ENCODE measurements around the gene ALDH8A1. TPM values are rescaled to one million over a fixed set of nuclear protein-coding genes. Genes with fewer than 3 reads are reported as not detected.
A peak's percentile ranks its signal among the peaks of the same experiment; 100 is the strongest.

ALDH8A1 gene
- total RNA-seq, 2 experiments from 2014 or later = 0.89 to 1.0 TPM

GRCh38 chr6:134875367-134875766 lies 74.5 kb downstream of the ALDH8A1 start:
- Mint-ChIP-seq H3K27me3 (no peaks in the 10 kb centered on the region), H3K27ac (no peak overlapping the region), H3K4me1 (peaks cover 24% of the 10 kb centered on the region), H3K9me3 (peaks cover 10% of the 10 kb centered on the region), H3K4me3 (no peak overlapping the region), H3K36me3 (ENCODE audit: low read depth) (peaks cover 6% of the 10 kb centered on the region)
- ChIA-PET CTCF (no interaction called here), POLR2A (interaction anchor here (0.6 kb wide), 1 partner anchor 201 kb away, joined by 4 read pairs; no protein-coding TSS in a partner anchor)
- DNase-seq = no peak

DNA sequence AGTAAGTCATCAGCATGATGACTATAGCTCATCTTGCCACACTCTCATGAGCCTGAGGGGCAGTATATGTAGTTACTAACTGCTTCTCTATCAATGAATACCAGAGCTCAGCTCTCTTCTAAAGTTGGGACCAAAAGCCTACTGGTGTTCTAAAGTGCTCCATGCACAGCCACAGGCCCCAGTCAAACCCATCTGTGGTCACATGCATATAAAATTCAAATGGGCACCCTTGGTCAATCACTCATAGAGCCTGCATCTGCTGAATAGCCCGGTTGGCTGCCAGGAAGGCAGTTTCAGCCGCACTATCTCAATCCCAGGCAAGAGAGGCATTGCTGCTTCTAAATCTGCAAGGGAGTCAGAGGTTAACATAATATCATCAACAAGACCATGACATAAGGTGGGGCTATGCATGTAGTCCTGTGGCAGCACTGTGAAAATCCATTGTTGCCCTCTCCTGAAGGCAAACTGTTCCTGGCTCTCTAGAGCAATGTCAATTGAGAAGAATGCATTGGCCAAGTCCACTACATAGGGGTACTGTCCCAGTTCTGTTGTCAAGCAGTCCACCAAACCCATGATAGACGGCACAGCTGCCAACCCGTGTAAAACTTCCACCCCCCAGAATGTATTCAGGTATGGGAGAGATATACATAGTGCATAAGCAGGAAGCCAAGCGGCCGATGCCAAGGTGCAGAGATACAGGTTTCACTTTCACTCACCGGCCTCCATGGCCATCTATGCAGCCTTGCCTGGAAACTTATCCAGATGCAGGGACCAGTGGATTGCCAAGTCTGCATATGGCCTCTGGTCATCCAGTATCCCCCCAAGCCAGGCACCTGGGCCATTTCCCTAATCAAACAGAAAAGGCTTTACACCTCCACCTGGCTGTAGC lies 76.2 kb downstream of the ALDH8A1 start:
- Mint-ChIP-seq H3K9me3 (peaks cover 10% of the 10 kb centered on the region), H3K36me3 (ENCODE audit: low read depth) (peaks cover 6% of the 10 kb centered on the region), H3K27ac (peak overlapping the region; percentile 83), H3K4me1 (peaks cover 27% of the 10 kb centered on the region), H3K27me3 (no peaks in the 10 kb centered on the region), H3K4me3 (peak overlapping the region; percentile 39)
- POLR2A ChIA-PET = no interaction called here
- CTCF ChIA-PET = interaction anchor here (1.1 kb wide), 1 partner anchor 14 kb away, joined by 5 read pairs; no protein-coding TSS in a partner anchor
- DNase-seq = peak; percentile 42

DNA sequence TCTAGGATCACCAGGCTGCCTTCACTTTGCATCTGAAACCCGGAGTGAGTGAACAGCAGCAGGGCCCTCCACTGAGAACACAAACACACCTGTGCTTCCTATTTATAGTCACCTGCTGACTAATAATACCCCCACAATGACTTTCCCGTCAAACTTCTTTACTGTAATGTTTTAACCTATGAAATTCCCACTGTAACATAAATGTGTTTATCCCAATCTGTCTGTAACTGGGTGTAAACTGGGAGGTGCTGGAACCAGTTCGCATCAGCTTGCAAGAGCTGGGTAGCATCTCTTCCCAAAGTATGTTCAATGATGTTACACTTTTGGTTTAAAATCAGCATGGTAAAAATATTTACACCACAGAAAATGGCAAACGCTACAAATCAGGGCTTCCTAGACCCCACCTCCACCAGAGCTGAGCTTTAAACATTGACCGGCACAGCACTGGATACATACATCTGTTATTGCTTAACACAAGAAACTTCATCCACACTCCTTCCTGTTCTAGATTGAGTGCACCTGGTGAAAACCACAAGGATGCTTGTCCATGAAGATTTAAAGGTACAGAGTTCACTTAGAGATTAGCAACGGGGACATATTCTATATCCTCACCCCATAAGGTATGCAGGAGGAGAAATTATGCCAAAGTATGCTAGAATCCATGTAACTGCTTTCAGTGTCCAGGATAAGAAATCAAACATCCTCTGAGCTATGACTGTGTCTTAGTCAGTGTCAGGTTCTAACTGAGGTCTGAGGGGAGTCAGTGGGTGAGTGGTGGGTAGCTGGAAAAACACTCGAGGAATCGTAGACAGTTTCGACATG lies 79.0 kb downstream of the ALDH8A1 start:
- Mint-ChIP-seq H3K4me1 (peaks cover 27% of the 10 kb centered on the region), H3K4me3 (no peak overlapping the region), H3K36me3 (ENCODE audit: low read depth) (peaks cover 6% of the 10 kb centered on the region), H3K27me3 (no peaks in the 10 kb centered on the region), H3K27ac (no peak overlapping the region), H3K9me3 (peaks cover 8% of the 10 kb centered on the region)
- DNase-seq = no peak
- ChIA-PET POLR2A (no interaction called here), CTCF (interaction anchor here (0.5 kb wide), 1 partner anchor 1872 kb away, joined by 4 read pairs; no protein-coding TSS in a partner anchor)

GRCh38 chr6:134868812-134869211 lies 81.1 kb downstream of the ALDH8A1 start:
- CTCF ChIA-PET = no interaction called here

More at GRCh38 chr6:134868812-134869211, 81.1 kb downstream of the ALDH8A1 start:
- POLR2A ChIA-PET = no interaction called here
- no peak for DNase-seq
- H3K36me3 Mint-ChIP-seq (ENCODE audit: low read depth) = no peaks in the 10 kb centered on the region
- H3K27ac Mint-ChIP-seq = no peak overlapping the region
- no peaks in the 10 kb centered on the region for H3K9me3 Mint-ChIP-seq
- H3K4me3 Mint-ChIP-seq = no peak overlapping the region
- H3K4me1 Mint-ChIP-seq = peaks cover 20% of the 10 kb centered on the region
- H3K27me3 Mint-ChIP-seq = no peaks in the 10 kb centered on the region

Small RNA genes within 50 kb of the gene (microRNA-seq; reads per million reads assigned to microRNA genes)
- gene MIR3662 (ENCODE audit: borderline microRNAs expressed, borderline replicate concordance) = not detected

Other genes starting within 250 kb of the ALDH8A1 start
- 10 to 100 TPM; 71.5 to 74.7 TPM for gene HBS1L, start 104.7 kb upstream of the ALDH8A1 start, total RNA-seq
- 10 to 100 TPM; 12.6 to 13.5 TPM for gene MYB, start 231.2 kb upstream of the ALDH8A1 start, total RNA-seq